ENCODE measurements around the gene TNFRSF14.
"Not testable (repeated sequence)": the region's sequence is repeated elsewhere in the genome, so short reads cannot be mapped to it uniquely, and the experiment has no call there.

TNFRSF14 gene

GRCh38 chr1:2564006-2564814 is 8.0 kb downstream of the TNFRSF14 start:
- TF ChIP-seq ZFX (IDR thresholded peaks at IDR 0.05; ENCODE audit: borderline replicate concordance): no peak
- TF ChIP-seq, protein P1, sequence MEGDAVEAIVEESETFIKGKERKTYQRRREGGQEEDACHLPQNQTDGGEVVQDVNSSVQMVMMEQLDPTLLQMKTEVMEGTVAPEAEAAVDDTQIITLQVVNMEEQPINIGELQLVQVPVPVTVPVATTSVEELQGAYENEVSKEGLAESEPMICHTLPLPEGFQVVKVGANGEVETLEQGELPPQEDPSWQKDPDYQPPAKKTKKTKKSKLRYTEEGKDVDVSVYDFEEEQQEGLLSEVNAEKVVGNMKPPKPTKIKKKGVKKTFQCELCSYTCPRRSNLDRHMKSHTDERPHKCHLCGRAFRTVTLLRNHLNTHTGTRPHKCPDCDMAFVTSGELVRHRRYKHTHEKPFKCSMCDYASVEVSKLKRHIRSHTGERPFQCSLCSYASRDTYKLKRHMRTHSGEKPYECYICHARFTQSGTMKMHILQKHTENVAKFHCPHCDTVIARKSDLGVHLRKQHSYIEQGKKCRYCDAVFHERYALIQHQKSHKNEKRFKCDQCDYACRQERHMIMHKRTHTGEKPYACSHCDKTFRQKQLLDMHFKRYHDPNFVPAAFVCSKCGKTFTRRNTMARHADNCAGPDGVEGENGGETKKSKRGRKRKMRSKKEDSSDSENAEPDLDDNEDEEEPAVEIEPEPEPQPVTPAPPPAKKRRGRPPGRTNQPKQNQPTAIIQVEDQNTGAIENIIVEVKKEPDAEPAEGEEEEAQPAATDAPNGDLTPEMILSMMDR (IDR thresholded peaks at IDR 0.05): no peak
- no peak overlapping the region for H3K27ac ChIP-seq

- TF ChIP-seq, protein P1 (IDR thresholded peaks at IDR 0.05): no peak
- no peak for TF ChIP-seq ZFX (IDR thresholded peaks at IDR 0.05; ENCODE audit: borderline replicate concordance)
- no peak overlapping the region for H3K27ac ChIP-seq
Measured at GRCh38 chr1:2564815-2565374, 8.7 kb downstream of the TNFRSF14 start.

DNA sequence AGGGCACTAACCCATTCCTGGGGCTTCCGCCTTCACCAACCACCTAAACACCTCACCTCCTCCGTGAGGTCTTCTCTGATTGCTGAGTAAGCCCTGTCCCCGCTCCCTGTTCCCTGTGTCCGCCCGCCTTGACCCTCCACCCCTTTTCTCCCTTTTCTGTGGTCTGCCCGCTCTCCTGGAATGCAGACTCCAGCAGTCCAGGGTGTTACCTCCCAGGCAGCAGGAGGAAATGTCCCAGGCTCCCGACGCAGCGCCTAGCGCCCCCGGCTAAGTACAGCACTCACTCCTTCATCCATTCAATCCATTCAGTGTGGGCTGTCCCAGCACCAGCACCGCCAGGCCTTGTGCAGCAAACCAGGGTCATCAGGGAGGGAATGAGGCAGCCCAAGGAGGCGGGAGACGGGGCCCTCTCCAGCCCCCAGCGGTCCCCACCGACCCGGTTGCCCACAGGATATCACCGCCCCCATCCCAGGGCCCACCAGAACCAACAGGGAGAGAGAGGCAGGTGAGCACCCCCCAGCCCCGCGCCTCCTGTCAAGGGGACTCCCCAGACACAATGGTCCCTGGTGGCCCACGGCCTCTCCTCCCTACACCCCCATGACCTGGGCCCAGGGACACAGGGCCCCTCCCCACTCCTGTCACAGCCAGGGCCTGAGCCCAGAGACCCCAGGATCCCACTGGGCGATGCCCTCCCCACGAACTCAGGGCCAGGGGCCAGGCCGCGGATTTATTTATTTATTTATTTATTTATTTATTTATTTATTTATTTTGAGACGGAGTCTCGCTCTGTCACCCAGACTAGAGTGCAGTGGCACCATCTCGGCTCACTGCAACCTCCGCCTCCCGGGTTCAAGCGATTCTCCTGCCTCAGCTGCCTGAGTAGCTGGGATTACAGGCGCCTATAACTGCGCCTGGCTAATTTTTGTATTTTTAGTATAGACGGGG is 10.2 kb downstream of the TNFRSF14 start:
- no peak overlapping the region for H3K27ac ChIP-seq
- TF ChIP-seq ZFX (IDR thresholded peaks at IDR 0.05; ENCODE audit: borderline replicate concordance): no peak
- TF ChIP-seq, protein P1 (IDR thresholded peaks at IDR 0.05): no peak

DNA sequence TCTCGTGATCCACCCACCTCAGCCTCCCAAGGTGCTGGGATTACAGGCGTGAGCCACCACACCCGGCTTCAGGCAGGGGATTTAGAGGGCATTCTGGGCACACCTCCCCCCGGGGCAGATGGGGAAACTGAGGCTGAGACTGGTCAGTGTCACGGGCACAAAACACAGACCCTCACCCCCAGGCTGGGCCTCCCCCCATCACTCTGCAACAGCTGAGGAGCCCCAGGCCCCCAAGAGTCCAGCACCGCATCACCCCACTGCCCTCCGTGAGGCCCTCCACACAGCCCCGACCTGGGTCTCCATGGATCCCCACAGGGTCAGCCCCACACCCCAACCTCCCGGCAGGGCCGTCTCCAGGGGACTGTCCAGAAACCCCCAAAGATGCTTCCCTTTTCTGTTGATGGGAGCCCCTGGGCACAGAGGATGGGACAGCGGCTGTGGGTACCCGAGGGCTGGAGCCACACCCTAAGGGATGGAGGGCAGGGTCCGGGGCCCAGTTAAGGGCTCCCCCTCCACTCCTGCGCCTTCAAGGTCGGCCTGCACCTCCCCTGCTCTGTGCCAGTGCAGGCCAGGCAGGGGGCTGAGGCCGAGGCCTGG is 11.0 kb downstream of the TNFRSF14 start:
- TF ChIP-seq, protein P1 (IDR thresholded peaks at IDR 0.05): no peak
- TF ChIP-seq ZFX (IDR thresholded peaks at IDR 0.05; ENCODE audit: borderline replicate concordance): no peak
- no peak overlapping the region for H3K27ac ChIP-seq

DNA sequence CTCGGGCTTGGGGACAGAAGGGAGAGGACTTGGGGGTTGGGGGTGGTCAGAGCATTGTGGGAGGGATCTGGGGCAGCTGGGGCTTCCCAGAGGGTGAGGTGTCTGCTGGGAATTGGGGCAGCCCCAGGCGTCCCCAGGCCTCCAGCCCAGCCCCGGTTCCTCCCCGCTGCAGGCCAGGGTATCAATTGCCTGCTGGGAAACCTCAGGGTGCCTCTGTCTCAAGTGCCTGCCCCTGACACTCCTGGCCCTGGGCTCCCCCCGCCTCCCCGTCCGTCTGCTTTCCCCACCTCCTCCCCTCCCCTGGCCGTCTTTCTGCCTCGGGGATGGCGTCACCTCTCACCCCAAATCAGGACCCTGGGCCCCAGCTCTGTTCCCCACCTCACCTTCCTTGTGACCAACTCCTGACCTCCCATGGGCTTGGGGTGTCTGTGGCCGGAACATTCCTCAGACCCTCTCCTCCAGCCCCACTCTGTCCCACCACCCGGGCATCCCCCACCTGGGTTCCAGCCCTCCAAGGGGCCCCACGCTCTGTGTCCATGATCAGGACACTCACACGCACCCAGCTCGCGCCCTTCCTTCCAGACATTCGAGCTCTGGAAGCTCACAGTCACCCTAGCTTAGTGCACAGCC is 12.1 kb downstream of the TNFRSF14 start:
- H3K27ac ChIP-seq: not testable (repeated sequence)

- no peak overlapping the region for H3K27ac ChIP-seq
- no peak for TF ChIP-seq ZFX (IDR thresholded peaks at IDR 0.05; ENCODE audit: borderline replicate concordance)
- TF ChIP-seq, protein P1 (IDR thresholded peaks at IDR 0.05): no peak
Measured at GRCh38 chr1:2569060-2569459, 12.9 kb downstream of the TNFRSF14 start.

DNA sequence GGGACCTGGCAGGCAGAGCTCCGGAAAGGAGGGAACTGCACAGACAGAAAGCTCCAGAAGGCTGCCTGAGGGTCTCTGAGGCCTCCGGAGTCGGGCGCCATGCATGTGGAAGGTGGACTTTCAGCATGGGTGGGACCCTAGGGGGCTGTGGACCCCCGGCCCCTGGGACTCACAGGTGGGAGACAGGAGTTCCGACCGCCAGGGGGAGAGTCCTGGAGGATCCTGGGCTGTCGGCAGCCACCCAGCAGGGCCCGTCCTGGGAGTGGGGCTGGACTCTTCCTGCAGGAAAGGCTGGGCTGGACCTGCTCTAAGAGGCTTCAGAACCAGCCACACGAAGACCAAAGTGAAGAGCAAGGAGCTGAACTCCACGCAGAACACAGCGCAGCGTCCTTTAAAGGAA is 13.5 kb downstream of the TNFRSF14 start:
- H3K27ac ChIP-seq: not testable (repeated sequence)

Data from 22Rv1 (cell line).